ENCODE data around the gene SGPL1. TPM values are rescaled to one million over a fixed set of nuclear protein-coding genes. Genes with fewer than 3 reads are reported as not detected.

The SGPL1 gene
- total RNA-seq, 6 experiments from 2014 or later: 33.2 to 50.1 (median 38.0) TPM

DNA sequence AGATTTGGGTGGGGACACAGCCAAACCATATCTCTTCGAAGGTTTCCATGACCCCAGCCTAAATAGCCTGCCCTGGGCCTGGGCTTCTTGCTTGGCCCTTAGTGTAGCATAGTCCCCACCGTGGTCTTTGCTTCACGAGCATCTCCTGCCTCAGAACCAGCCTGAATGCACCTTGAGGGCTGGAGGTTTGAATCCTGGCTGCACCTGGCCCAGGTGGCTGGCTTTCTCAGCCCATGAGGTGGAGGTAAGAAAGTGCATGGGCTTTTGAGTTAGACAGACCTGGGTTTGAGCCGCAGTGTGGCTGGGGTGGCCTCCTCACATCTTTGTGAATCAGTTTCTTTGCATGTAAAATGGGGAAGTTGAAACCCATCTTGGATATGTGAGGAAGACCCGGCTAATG lies 96.8 kb downstream of the SGPL1 start:
- WGBS (ENCODE audit: insufficient coverage, low coverage, low lambda C conversion rate, missing lambda C conversion rate): 89% methylated on average over 4 of the region's 5 CpGs
- no peaks in the 10 kb centered on the region for H3K4me1 ChIP-seq
- no peaks in the 10 kb centered on the region for H3K36me3 ChIP-seq
- TF ChIP-seq, protein P1, sequence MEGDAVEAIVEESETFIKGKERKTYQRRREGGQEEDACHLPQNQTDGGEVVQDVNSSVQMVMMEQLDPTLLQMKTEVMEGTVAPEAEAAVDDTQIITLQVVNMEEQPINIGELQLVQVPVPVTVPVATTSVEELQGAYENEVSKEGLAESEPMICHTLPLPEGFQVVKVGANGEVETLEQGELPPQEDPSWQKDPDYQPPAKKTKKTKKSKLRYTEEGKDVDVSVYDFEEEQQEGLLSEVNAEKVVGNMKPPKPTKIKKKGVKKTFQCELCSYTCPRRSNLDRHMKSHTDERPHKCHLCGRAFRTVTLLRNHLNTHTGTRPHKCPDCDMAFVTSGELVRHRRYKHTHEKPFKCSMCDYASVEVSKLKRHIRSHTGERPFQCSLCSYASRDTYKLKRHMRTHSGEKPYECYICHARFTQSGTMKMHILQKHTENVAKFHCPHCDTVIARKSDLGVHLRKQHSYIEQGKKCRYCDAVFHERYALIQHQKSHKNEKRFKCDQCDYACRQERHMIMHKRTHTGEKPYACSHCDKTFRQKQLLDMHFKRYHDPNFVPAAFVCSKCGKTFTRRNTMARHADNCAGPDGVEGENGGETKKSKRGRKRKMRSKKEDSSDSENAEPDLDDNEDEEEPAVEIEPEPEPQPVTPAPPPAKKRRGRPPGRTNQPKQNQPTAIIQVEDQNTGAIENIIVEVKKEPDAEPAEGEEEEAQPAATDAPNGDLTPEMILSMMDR (IDR thresholded peaks at IDR 0.05): no peak
- no peak for TF ChIP-seq POLR2A (IDR thresholded peaks at IDR 0.05)
- intact Hi-C loops (cut with DNase I): no loop called here
- ATAC-seq (no peak), DNase-seq (peak in 2 of 3 donors; percentile 3 to 31)
- no peaks in the 10 kb centered on the region for H3K9me3 ChIP-seq
- no peaks in the 10 kb centered on the region for H3K27me3 ChIP-seq
- no peak overlapping the region for H3K27ac ChIP-seq
- no peak overlapping the region for H3K4me3 ChIP-seq

DNA sequence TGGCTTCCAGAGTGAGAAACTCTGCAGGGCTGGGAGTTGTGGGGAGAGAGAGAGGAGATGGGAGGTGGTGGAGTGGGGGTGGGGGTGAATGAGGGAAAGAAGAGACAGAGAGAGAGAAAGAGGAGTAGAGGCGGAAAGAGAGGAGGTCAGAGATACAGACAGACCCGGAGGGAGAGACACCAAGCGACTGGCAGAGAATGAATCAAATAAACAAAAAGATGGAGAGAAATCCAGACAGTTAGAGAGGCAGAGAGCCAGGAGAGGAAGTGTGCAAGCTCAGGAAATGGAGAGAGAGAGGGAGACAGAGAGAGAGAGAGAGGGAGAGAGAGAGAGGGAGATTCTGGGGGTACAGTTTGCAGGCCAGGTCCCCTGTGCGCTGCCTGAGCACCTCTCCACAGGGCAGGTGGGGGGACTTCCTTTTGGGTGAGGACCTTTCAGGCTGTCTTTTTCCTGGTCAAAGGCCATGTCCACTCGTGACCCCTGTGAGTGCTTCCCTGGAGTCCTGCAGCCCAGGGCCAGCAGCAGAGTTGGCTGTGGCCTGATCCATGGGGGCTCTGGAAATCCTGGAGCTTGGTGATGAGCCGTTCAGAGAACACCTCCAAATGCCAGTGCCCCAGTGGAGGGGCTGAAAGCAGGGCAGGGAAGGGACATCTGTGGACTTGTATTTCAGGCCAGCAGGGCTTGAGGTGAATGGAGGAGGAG lies 97.6 kb downstream of the SGPL1 start:
- TF ChIP-seq, protein P1 (IDR thresholded peaks at IDR 0.05): no peak
- no peak for TF ChIP-seq POLR2A (IDR thresholded peaks at IDR 0.05)
- no peak for ATAC-seq
- Histone ChIP-seq H3K27ac (no peak overlapping the region), H3K4me1 (no peaks in the 10 kb centered on the region), H3K36me3 (no peaks in the 10 kb centered on the region), H3K27me3 (no peaks in the 10 kb centered on the region), H3K4me3 (no peak overlapping the region), H3K9me3 (no peaks in the 10 kb centered on the region)
- DNase-seq: peak in 2 of 3 donors; percentile 9 to 27
- WGBS (ENCODE audit: insufficient coverage, low coverage, low lambda C conversion rate, missing lambda C conversion rate): 51% methylated on average over 4 of the region's 6 CpGs
- intact Hi-C loops (cut with DNase I): no loop called here

DNA sequence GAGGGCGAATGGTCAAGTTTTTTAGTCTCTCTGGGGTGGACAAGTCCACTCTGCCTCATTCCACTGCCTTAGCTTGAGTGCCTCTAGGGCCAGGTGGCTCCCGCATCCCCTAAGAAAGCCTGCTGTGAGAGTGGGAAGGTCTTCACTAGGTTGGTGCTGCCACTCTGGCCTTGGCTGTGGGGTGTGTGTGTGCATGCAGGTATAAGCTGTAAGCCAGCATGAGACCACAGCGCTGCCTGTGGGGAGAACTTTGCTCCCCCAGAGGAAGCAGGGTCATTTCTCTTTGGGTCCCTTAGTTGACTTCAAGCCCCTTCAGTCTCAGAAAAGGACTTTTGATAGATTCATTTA lies 98.1 kb downstream of the SGPL1 start:
- no peak overlapping the region for H3K4me3 ChIP-seq
- H3K4me1 ChIP-seq: no peaks in the 10 kb centered on the region
- 100% methylated on average over 1 of the region's 3 CpGs for WGBS (ENCODE audit: insufficient coverage, low coverage, low lambda C conversion rate, missing lambda C conversion rate)
- TF ChIP-seq, protein P1 (IDR thresholded peaks at IDR 0.05): no peak
- TF ChIP-seq POLR2A (IDR thresholded peaks at IDR 0.05): no peak
- intact Hi-C loops (cut with DNase I): no loop called here
- H3K27me3 ChIP-seq: no peaks in the 10 kb centered on the region
- H3K36me3 ChIP-seq: no peaks in the 10 kb centered on the region
- DNase-seq (peak in 1 of 3 donors; percentile 2), ATAC-seq (no peak)
- no peaks in the 10 kb centered on the region for H3K9me3 ChIP-seq
- no peak overlapping the region for H3K27ac ChIP-seq

DNA sequence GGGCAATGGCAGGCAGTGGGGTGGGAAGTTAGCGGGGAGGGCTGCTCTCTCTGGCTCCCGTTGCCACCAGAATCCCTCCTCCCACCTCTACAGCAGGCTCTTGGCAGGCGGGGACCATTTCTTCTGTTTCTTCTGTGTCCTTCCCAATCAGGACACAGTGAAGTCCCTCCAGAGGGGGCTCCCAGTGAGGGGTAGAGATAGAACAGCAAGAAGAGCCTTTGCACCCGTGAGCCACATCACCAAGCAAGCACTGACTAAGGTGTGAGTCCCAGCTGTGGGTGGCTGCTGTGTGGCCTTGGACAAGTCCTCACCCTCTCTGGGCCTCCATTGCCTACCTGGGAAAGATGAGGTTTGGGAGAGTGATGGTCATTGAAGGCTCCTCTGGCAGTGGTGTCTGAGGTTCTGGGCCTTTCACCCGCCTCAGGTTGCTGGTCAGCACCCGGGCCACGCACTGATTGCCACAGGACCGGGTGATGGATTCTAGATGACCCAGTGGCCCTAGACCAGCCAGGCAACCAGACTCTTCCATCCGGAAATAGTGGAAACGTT lies 98.6 kb downstream of the SGPL1 start:
- DNase-seq (peak in 1 of 3 donors; percentile 24), ATAC-seq (no peak)
- H3K36me3 ChIP-seq: no peaks in the 10 kb centered on the region
- TF ChIP-seq, protein P1 (IDR thresholded peaks at IDR 0.05): no peak
- TF ChIP-seq POLR2A (IDR thresholded peaks at IDR 0.05): no peak
- H3K27me3 ChIP-seq: no peaks in the 10 kb centered on the region
- H3K4me3 ChIP-seq: no peak overlapping the region
- no peaks in the 10 kb centered on the region for H3K4me1 ChIP-seq
- H3K27ac ChIP-seq: no peak overlapping the region
- intact Hi-C loops (cut with DNase I): no loop called here
- WGBS (ENCODE audit: insufficient coverage, low coverage, low lambda C conversion rate, missing lambda C conversion rate): 56% methylated on average over 4 of the region's 10 CpGs
- no peaks in the 10 kb centered on the region for H3K9me3 ChIP-seq
